ENCODE measurements around the gene CEP128. TPM values are rescaled to one million over a fixed set of nuclear protein-coding genes. Genes with fewer than 3 reads are reported as not detected.

Gene CEP128
- total RNA-seq (2021) = 12.0 to 17.3 TPM (median 16.5 TPM) in 3 replicates
- percentile 64 among the genes with signal in this experiment for Bru-seq, nascent RNA
- long read RNA-seq, experiment 1, full-length matches to known transcripts = 5 of 37 reads
- long read RNA-seq, experiment 1, partial matches to known transcripts = 15 of 37 reads
- long read RNA-seq, experiment 1, other reads (novel, unspliced or antisense) = 17 of 37 reads
- long read RNA-seq, experiment 2, partial matches to known transcripts = 1 of 3 reads
- long read RNA-seq, experiment 2, other reads (novel, unspliced or antisense) = 2 of 3 reads
- long read RNA-seq, experiment 3, partial matches to known transcripts = 2 of 2 reads
- long read RNA-seq, experiment 3, other reads (novel, unspliced or antisense) = 0 of 2 reads

DNA sequence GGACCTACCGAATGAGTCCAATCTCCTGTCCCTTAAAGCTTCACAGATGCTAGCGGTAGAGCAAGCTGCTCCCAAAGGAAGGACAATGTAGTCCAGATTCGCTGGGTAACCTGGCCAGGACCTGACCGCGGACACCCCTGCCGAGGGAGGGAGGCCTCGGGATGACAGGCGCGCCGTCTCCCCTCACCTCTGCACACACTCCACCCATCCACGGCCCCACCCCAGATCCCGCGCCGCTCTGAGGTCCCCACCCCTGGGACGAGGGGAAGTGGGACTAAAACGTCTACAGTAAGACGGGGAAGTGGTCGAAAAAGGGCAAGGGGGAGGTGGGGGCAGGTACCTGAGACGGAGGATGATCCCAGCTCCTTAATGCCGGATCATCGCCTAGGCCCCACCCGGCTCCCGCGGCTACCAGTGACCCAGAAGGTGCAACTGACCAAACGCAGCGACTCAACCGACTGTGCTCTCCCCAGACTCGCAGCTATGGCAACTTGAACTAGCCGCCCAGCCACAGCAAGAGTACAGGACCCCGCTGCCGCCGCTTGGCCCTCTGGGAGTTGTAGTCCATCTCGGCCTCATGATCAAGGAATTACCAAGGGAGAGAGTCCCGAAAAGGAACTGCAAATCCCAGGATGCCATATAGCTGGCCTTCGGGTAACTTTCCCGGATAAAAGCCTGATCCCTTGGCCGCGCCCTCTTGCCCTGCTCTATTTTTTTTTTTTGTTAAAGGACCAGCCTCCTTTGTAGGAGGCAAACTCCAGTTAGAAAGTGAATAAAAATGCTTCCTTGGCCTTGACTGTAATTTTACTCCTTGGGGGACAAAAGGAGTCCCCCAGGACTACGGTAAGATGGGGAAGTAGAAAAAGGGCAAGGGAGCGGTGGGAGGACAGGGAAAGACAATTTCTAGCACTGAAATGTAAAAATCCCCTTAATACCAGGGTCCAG is at the start of gene CEP128:
Gene CEP128, minus strand, starts transcription at position 498 of the 945 bp plus-strand sequence.
- CTCF ChIA-PET = interaction anchor here (1.0 to 2.6 kb wide), 6 partner anchors 9 to 228 kb away, joined by 4 to 24 read pairs (median 7); partner anchors contain the start of gene TSHR
- no peaks in the 10 kb centered on the region for H3K9me3 Mint-ChIP-seq
- DNase-seq (ENCODE audit: low spot score) (peak; percentile 97), ATAC-seq (peak; percentile 97)
- no peaks in the 10 kb centered on the region; the same call in 1 of the 2 replicates for H3K27me3 Mint-ChIP-seq (ENCODE audit: low read depth)
- peak within 1 kb of the TSS; percentile 90 for H3K4me3 Mint-ChIP-seq
- H3K36me3 Mint-ChIP-seq = no peaks in the 10 kb centered on the region
- H3K27ac Mint-ChIP-seq = peak within 1 kb of the TSS; percentile 84
- POLR2A ChIA-PET = interaction anchor here (0.6 to 1.3 kb wide), 3 partner anchors 9 to 888 kb away, joined by 3 to 5 read pairs (median 4); no protein-coding TSS in a partner anchor
- H3K4me1 Mint-ChIP-seq = peaks cover 12% of the 10 kb centered on the region
- TF ChIP-seq, protein P1, sequence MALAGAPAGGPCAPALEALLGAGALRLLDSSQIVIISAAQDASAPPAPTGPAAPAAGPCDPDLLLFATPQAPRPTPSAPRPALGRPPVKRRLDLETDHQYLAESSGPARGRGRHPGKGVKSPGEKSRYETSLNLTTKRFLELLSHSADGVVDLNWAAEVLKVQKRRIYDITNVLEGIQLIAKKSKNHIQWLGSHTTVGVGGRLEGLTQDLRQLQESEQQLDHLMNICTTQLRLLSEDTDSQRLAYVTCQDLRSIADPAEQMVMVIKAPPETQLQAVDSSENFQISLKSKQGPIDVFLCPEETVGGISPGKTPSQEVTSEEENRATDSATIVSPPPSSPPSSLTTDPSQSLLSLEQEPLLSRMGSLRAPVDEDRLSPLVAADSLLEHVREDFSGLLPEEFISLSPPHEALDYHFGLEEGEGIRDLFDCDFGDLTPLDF (CRISPR knock-in tag; IDR thresholded peaks at IDR 0.05) = no peak
- TF ChIP-seq ZNF416 (CRISPR knock-in tag; IDR thresholded peaks at IDR 0.05) (no peak), ATF1 (CRISPR knock-in tag; IDR thresholded peaks at IDR 0.05) (no peak), ZNF317 (CRISPR knock-in tag; IDR thresholded peaks at IDR 0.05; ENCODE audit: borderline replicate concordance, low read depth) (no peak), SOX15 (CRISPR knock-in tag; IDR thresholded peaks at IDR 0.05) (no peak), ZNF263 (CRISPR knock-in tag; IDR thresholded peaks at IDR 0.05; ENCODE audit: low read depth) (no peak), ELF4 (CRISPR knock-in tag; IDR thresholded peaks at IDR 0.05; ENCODE audit: low read depth) (no peak), RORB (CRISPR knock-in tag; IDR thresholded peaks at IDR 0.05) (no peak), GABPB1 (CRISPR knock-in tag; IDR thresholded peaks at IDR 0.05) (0 out of 2 replicates have a peak, but pooled peaks have one; percentile 29), GTF2I (CRISPR knock-in tag; conservative IDR thresholded peaks at IDR 0.05) (no peak), HMGA2 (CRISPR knock-in tag; IDR thresholded peaks at IDR 0.05) (no peak), FOXK1 (CRISPR knock-in tag; IDR thresholded peaks at IDR 0.05) (no peak; the same call in 1 of the 2 replicates)
- TF ChIP-seq, protein P2, sequence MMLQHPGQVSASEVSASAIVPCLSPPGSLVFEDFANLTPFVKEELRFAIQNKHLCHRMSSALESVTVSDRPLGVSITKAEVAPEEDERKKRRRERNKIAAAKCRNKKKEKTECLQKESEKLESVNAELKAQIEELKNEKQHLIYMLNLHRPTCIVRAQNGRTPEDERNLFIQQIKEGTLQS (CRISPR knock-in tag; conservative IDR thresholded peaks at IDR 0.05) = no peak
- TF ChIP-seq, protein P3, sequence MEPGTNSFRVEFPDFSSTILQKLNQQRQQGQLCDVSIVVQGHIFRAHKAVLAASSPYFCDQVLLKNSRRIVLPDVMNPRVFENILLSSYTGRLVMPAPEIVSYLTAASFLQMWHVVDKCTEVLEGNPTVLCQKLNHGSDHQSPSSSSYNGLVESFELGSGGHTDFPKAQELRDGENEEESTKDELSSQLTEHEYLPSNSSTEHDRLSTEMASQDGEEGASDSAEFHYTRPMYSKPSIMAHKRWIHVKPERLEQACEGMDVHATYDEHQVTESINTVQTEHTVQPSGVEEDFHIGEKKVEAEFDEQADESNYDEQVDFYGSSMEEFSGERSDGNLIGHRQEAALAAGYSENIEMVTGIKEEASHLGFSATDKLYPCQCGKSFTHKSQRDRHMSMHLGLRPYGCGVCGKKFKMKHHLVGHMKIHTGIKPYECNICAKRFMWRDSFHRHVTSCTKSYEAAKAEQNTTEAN (CRISPR knock-in tag; IDR thresholded peaks at IDR 0.05) = no peak
- TF ChIP-seq, protein P4, sequence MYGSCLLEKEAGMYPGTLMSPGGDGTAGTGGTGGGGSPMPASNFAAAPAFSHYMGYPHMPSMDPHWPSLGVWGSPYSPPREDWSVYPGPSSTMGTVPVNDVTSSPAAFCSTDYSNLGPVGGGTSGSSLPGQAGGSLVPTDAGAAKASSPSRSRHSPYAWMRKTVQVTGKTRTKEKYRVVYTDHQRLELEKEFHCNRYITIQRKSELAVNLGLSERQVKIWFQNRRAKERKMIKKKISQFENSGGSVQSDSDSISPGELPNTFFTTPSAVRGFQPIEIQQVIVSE (CRISPR knock-in tag; IDR thresholded peaks at IDR 0.05; ENCODE audit: borderline replicate concordance) = no peak
- TF ChIP-seq, protein P5, sequence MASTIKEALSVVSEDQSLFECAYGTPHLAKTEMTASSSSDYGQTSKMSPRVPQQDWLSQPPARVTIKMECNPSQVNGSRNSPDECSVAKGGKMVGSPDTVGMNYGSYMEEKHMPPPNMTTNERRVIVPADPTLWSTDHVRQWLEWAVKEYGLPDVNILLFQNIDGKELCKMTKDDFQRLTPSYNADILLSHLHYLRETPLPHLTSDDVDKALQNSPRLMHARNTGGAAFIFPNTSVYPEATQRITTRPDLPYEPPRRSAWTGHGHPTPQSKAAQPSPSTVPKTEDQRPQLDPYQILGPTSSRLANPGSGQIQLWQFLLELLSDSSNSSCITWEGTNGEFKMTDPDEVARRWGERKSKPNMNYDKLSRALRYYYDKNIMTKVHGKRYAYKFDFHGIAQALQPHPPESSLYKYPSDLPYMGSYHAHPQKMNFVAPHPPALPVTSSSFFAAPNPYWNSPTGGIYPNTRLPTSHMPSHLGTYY (CRISPR knock-in tag; IDR thresholded peaks at IDR 0.05) = no peak
- TF ChIP-seq, protein P6, sequence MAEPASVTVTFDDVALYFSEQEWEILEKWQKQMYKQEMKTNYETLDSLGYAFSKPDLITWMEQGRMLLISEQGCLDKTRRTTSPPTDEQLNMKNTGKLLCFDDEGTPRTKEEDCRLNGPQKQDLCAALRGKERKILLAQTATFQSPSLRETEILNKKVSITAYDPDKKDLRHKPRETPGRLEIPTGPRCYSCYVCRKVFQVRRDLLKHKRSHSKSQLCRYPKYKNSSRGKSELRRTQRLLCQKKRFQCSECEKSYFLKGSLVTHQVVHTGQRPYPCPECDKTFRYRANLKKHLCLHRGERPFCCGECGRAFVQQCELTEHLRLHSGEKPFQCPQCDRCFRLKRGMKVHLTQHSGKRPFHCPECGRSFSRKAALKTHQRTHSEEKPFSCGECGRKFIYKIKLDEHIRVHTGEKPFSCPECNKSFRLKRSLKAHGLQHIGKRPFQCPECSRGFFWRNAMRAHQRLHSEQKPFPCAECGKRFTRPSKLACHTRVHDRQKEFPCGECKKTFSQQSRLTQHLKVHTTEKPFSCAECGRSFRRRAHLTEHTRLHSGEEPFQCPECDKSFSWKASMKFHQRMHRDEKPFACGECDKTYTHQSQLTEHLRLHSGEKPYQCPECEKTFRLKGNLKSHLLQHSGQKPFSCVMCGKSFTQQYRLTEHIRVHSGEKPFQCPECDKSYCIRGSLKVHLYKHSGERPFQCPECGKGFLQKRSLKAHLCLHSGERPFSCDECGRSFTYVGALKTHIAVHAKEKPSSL (CRISPR knock-in tag; conservative IDR thresholded peaks at IDR 0.05) = no peak
- TF ChIP-seq, protein P7, sequence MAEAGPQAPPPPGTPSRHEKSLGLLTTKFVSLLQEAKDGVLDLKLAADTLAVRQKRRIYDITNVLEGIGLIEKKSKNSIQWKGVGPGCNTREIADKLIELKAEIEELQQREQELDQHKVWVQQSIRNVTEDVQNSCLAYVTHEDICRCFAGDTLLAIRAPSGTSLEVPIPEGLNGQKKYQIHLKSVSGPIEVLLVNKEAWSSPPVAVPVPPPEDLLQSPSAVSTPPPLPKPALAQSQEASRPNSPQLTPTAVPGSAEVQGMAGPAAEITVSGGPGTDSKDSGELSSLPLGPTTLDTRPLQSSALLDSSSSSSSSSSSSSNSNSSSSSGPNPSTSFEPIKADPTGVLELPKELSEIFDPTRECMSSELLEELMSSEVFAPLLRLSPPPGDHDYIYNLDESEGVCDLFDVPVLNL (CRISPR knock-in tag; IDR thresholded peaks at IDR 0.05; ENCODE audit: borderline replicate concordance, low read depth) = peak; percentile 75; the same call in 1 of the 2 replicates
- TF ChIP-seq, protein P8, sequence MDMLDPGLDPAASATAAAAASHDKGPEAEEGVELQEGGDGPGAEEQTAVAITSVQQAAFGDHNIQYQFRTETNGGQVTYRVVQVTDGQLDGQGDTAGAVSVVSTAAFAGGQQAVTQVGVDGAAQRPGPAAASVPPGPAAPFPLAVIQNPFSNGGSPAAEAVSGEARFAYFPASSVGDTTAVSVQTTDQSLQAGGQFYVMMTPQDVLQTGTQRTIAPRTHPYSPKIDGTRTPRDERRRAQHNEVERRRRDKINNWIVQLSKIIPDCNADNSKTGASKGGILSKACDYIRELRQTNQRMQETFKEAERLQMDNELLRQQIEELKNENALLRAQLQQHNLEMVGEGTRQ (CRISPR knock-in tag; IDR thresholded peaks at IDR 0.05) = peak; percentile 30; the same call in 1 of the 2 replicates
- TF ChIP-seq, protein P9, sequence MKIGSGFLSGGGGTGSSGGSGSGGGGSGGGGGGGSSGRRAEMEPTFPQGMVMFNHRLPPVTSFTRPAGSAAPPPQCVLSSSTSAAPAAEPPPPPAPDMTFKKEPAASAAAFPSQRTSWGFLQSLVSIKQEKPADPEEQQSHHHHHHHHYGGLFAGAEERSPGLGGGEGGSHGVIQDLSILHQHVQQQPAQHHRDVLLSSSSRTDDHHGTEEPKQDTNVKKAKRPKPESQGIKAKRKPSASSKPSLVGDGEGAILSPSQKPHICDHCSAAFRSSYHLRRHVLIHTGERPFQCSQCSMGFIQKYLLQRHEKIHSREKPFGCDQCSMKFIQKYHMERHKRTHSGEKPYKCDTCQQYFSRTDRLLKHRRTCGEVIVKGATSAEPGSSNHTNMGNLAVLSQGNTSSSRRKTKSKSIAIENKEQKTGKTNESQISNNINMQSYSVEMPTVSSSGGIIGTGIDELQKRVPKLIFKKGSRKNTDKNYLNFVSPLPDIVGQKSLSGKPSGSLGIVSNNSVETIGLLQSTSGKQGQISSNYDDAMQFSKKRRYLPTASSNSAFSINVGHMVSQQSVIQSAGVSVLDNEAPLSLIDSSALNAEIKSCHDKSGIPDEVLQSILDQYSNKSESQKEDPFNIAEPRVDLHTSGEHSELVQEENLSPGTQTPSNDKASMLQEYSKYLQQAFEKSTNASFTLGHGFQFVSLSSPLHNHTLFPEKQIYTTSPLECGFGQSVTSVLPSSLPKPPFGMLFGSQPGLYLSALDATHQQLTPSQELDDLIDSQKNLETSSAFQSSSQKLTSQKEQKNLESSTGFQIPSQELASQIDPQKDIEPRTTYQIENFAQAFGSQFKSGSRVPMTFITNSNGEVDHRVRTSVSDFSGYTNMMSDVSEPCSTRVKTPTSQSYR (CRISPR knock-in tag; IDR thresholded peaks at IDR 0.05) = no peak
- TF ChIP-seq, protein P10, sequence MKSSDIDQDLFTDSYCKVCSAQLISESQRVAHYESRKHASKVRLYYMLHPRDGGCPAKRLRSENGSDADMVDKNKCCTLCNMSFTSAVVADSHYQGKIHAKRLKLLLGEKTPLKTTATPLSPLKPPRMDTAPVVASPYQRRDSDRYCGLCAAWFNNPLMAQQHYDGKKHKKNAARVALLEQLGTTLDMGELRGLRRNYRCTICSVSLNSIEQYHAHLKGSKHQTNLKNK (CRISPR knock-in tag; IDR thresholded peaks at IDR 0.05) = no peak

All from WTC11 (cell line).